BJ (cell line): Measurements from ENCODE around the gene GLUL. TPM values are rescaled to one million over a fixed set of nuclear protein-coding genes. Genes with fewer than 3 reads are reported as not detected.

Experiments used
- CTCF ChIA-PET: fragments of 350-600 bp; formaldehyde crosslinking; extraction: SDS; loops from one replicate; lab custom pipeline; 2021; ENCODE audit warnings: antibody characterized with exemption, inconsistent platforms; lab: Yijun Ruan, JAX
- POLR2A ChIA-PET: fragments of 300-600 bp; sonication (Branson Sonifier 250); formaldehyde crosslinking; extraction: SDS; loops from one replicate; lab custom pipeline; 2021; ENCODE audit warnings: antibody characterized with exemption; lab: Charles Lee
- DNase-seq: peaks from one replicate; pipeline ENCODE4 v3.0.0-alpha.2; 2011; ENCODE audit warnings: low read depth
- H3K27me3 ChIP-seq: 2 replicates; pipeline ENCODE4 v1.6.0; 2011; ENCODE audit warnings: low read length; ENCODE audit not compliant: control insufficient read depth, insufficient read depth
- H3K36me3 ChIP-seq: 2 replicates; pipeline ENCODE4 v1.5.1; 2011; ENCODE audit warnings: low read length; ENCODE audit not compliant: control insufficient read depth, insufficient read depth
- H3K4me3 ChIP-seq: 2 replicates; pipeline ENCODE4 v1.5.1; 2011; ENCODE audit warnings: low read depth, mild to moderate bottlenecking, control low read depth, low read length
- polyA plus RNA-seq: library from polyadenylated mRNA; depleted of rRNA; stranded (reverse); fragments of >200 nt; gene quantifications from 2 replicates; pipeline ENCODE4 v1.2.3, GENCODE V29; 2011
- TF ChIP-seq, protein P1 (sequence below): IDR thresholded peaks from 2 replicates; pipeline ENCODE4 v1.5.1; 2011; ENCODE audit warnings: low read depth, mild to moderate bottlenecking, control low read depth, inconsistent platforms, low read length, moderate library complexity; ENCODE audit not compliant: insufficient read depth

GLUL gene
- polyA plus RNA-seq, 1 experiment = 494 TPM

GRCh38 chr1:182350839-182351238, 40.8 kb downstream of the GLUL start:
- ChIA-PET CTCF (interaction anchor here (2.3 kb wide), 1 partner anchor 207 kb away, joined by 10 read pairs; no protein-coding TSS in a partner anchor), POLR2A (no interaction called here)
- Histone ChIP-seq H3K4me3 (no peak overlapping the region), H3K36me3 (no peaks in the 10 kb centered on the region), H3K27me3 (no peaks in the 10 kb centered on the region)
- TF ChIP-seq, protein P1, sequence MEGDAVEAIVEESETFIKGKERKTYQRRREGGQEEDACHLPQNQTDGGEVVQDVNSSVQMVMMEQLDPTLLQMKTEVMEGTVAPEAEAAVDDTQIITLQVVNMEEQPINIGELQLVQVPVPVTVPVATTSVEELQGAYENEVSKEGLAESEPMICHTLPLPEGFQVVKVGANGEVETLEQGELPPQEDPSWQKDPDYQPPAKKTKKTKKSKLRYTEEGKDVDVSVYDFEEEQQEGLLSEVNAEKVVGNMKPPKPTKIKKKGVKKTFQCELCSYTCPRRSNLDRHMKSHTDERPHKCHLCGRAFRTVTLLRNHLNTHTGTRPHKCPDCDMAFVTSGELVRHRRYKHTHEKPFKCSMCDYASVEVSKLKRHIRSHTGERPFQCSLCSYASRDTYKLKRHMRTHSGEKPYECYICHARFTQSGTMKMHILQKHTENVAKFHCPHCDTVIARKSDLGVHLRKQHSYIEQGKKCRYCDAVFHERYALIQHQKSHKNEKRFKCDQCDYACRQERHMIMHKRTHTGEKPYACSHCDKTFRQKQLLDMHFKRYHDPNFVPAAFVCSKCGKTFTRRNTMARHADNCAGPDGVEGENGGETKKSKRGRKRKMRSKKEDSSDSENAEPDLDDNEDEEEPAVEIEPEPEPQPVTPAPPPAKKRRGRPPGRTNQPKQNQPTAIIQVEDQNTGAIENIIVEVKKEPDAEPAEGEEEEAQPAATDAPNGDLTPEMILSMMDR = no peak
- no peak for DNase-seq

GRCh38 chr1:182348961-182349747, 42.4 kb downstream of the GLUL start:
- no peak for DNase-seq
- Histone ChIP-seq H3K36me3 (no peaks in the 10 kb centered on the region), H3K4me3 (no peak overlapping the region), H3K27me3 (no peaks in the 10 kb centered on the region)
- CTCF ChIA-PET = interaction anchor here (2.3 kb wide), 1 partner anchor 206 kb away, joined by 10 read pairs; no protein-coding TSS in a partner anchor
- POLR2A ChIA-PET = no interaction called here
- TF ChIP-seq, protein P1 = no peak

DNA sequence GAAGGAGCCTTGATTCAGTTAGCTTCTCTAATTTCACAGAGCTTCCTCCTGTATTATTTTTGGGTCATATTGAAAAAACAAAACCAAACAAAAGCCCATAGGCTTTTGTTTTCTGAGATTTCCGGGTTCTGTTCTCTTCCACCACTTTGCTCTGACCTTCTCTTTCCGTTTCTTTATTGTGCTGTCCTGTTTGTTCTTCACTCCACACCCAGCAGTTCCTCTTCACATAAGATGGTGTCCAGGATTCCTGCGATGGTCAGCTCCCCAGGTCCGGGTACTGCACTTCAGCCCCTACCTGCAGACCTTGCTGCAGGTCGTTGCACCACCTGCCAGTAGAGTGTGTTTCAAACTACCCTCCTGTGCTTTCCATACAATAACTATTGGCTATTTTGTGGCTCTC, 44.6 kb downstream of the GLUL start:
- CTCF ChIA-PET = interaction anchor here (1.3 kb wide), 1 partner anchor 204 kb away, joined by 3 read pairs; no protein-coding TSS in a partner anchor
- POLR2A ChIA-PET = no interaction called here

GRCh38 chr1:182340233-182341058, 51.1 kb downstream of the GLUL start:
- no peaks in the 10 kb centered on the region for H3K27me3 ChIP-seq
- H3K36me3 ChIP-seq = no peaks in the 10 kb centered on the region
- ChIA-PET CTCF (interaction anchor here (0.9 to 1.8 kb wide), 2 partner anchors 9 to 198 kb away, joined by 3 to 6 read pairs; no protein-coding TSS in a partner anchor), POLR2A (interaction anchor here (0.6 to 0.7 kb wide), 2 partner anchors 50 to 274 kb away, joined by 3 to 13 read pairs; no protein-coding TSS in a partner anchor)
- TF ChIP-seq, protein P1 = no peak
- H3K4me3 ChIP-seq = no peak overlapping the region
- DNase-seq = peak; percentile 77

More for the DNA sequence above, 44.6 kb downstream of the GLUL start:
- Histone ChIP-seq H3K4me3 (no peak overlapping the region), H3K27me3 (no peaks in the 10 kb centered on the region), H3K36me3 (no peaks in the 10 kb centered on the region)
- DNase-seq = no peak
- TF ChIP-seq, protein P1 = no peak

DNA sequence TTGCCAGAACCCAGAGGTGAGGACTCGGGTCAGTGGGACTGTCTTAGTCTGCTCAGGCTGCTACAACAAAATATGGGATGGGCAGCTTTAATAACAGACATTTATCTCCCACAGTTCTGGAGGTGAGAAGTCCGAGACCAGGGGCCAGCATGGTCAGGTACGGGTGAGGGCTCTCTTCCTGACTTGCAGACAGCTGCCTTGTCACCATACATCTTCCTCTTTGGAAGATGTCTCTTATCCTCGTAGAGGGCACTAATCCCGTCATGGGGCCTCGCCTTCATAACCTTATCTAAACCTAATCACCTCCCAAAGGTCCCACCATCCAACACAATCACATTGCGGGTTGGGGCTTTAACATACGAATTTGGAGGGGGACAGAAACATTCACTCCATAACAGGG, 51.9 kb downstream of the GLUL start:
- ChIA-PET CTCF (interaction anchor here (1.8 kb wide), 1 partner anchor 8 kb away, joined by 6 read pairs; no protein-coding TSS in a partner anchor), POLR2A (no interaction called here)
- no peaks in the 10 kb centered on the region for H3K27me3 ChIP-seq
- TF ChIP-seq, protein P1 = no peak
- H3K36me3 ChIP-seq = no peaks in the 10 kb centered on the region
- no peak for DNase-seq
- H3K4me3 ChIP-seq = no peak overlapping the region
